Vagina (tissue), 2 donors: ENCODE measurements around the gene INHBB.

Experiments
- POLR2A ChIP-seq, 2 donors: fragments of 450-650 bp; IDR thresholded peaks; one replicate each; pipeline ENCODE4 v1.6.1; 2017; ENCODE audit warnings: antibody characterized with exemption in 2 of 2, mild to moderate bottlenecking in 2 of 2, moderate library complexity in 2 of 2
- POLR2AphosphoS5 ChIP-seq, 2 donors: sonication (generic); formaldehyde crosslinking; IDR thresholded peaks; one replicate each; pipeline ENCODE4 v1.9.0; 2017; ENCODE audit warnings: antibody characterized with exemption in 2 of 2, mild to moderate bottlenecking in 2 of 2, low read depth in 1 of 2; ENCODE audit not compliant: insufficient read depth in 1 of 2
- TF ChIP-seq, protein P1 (sequence below), 3 experiments: fragments of 450-650 bp in 2 of 3; fragments of 200-600 bp in 1 of 3; sonication (generic) in 1 of 3; IDR thresholded peaks; one replicate each; pipeline ENCODE4 v1.5.1; 2017 to 2019; ENCODE audit warnings: antibody characterized with exemption in 3 of 3, mild to moderate bottlenecking in 2 of 3, moderate library complexity in 2 of 3

DNA sequence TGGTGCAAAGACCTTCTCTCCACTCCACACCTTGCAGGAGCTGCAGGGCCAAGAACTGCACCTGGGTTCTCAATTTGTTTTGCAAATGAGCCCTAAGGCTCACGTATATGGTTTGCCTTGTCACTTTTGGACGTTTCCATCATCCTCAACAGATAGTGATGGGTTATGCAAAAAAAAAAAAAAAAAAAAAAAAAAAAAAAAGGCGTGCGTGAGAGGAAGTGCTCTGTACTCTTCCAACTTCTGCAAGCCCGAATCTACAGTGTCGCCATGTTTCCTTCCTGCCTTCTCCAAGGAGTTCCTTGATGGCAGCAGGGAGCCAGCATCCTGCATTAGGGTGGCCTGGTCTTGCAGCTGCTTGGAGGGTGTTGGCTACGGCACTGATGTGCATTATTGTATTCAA lies 4.0 kb upstream of the INHBB start:
- TF ChIP-seq, protein P1, sequence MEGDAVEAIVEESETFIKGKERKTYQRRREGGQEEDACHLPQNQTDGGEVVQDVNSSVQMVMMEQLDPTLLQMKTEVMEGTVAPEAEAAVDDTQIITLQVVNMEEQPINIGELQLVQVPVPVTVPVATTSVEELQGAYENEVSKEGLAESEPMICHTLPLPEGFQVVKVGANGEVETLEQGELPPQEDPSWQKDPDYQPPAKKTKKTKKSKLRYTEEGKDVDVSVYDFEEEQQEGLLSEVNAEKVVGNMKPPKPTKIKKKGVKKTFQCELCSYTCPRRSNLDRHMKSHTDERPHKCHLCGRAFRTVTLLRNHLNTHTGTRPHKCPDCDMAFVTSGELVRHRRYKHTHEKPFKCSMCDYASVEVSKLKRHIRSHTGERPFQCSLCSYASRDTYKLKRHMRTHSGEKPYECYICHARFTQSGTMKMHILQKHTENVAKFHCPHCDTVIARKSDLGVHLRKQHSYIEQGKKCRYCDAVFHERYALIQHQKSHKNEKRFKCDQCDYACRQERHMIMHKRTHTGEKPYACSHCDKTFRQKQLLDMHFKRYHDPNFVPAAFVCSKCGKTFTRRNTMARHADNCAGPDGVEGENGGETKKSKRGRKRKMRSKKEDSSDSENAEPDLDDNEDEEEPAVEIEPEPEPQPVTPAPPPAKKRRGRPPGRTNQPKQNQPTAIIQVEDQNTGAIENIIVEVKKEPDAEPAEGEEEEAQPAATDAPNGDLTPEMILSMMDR (IDR thresholded peaks at IDR 0.05), result no peak
- no peak for TF ChIP-seq POLR2A (IDR thresholded peaks at IDR 0.05)
- no peak for TF ChIP-seq POLR2AphosphoS5 (IDR thresholded peaks at IDR 0.05; ENCODE audit: insufficient read depth in 1 of 2, low read depth in 1 of 2)
